Pancreas (tissue), 10 donors: Measurements from ENCODE around the gene AGPS. TPM values are rescaled to one million over a fixed set of nuclear protein-coding genes. Genes with fewer than 3 reads are reported as not detected.
"Not testable (repeated sequence)": the region's sequence is repeated elsewhere in the genome, so short reads cannot be mapped to it uniquely, and the experiment has no call there.

Source experiments
- ATAC-seq, 4 donors: fragments of 200-7000 bp; cut with Tn5 transposase; one replicate each; pipeline versions ENCODE4 v1.8.0 to v1.9.1; 2020; ENCODE audit warnings: mild to moderate bottlenecking in 4 of 4, moderate library complexity in 4 of 4
- DNase-seq, 6 donors: peaks; one replicate each; pipeline ENCODE4 v3.0.0-alpha.2; 2020
- FAIRE-seq: peaks from 2 replicates; lab custom pipeline; 2012; peaks lifted over from hg19 to GRCh38; lab: Jason Lieb, UNC
- H3K27ac ChIP-seq, 4 donors: fragments of 200-600 bp; sonication (generic); 1 replicate in 3 of 4; 2 replicates in 1 of 4; pipeline versions ENCODE4 v1.5.0 to v1.8.0; 2020
- H3K27me3 ChIP-seq, 4 donors: fragments of 200-600 bp; one replicate each; pipeline ENCODE4 v1.8.0; 2021
- H3K36me3 ChIP-seq, 3 donors: fragments of 200-600 bp; sonication (generic) in 1 of 3; one replicate each; pipeline versions ENCODE4 v1.5.0 to v1.8.0; 2020 to 2021
- H3K4me1 ChIP-seq, 3 donors: fragments of 200-600 bp; one replicate each; pipeline ENCODE4 v1.8.0; 2021
- H3K4me3 ChIP-seq, 4 donors: fragments of 200-600 bp; sonication (generic) in 2 of 4; one replicate each; pipeline versions ENCODE4 v1.5.0 to v1.8.0; 2020 to 2021
- H3K9me3 ChIP-seq, 4 donors: fragments of 200-600 bp; one replicate each; pipeline ENCODE4 v1.8.0; 2021
- WGBS, 2 donors: extraction: QIAGEN DNeasy Blood & Tissue Kit; methylation state at CpG; one replicate each; pipeline ENCODE4 v1.1.7; 2013; 5-methylcytosine and 5-hydroxymethylcytosine counted together
- intact Hi-C, 3 donors: fragments of 100-400 bp; cut with DNase I; formaldehyde crosslinking; loops; one replicate each; pipeline versions ENCODE4 v1.11.1 to v1.14.2; 2022
- polyA plus RNA-seq, 2 donors: library from polyadenylated mRNA; stranded (reverse); fragments of 200-250 nt; gene quantifications; one replicate each; pipeline ENCODE4 v1.2.3, GENCODE V29; 2013
- total RNA-seq, 6 donors: library from RNA; stranded (reverse); fragmentation: NEBNext Ultra II Directional in 4 of 6; extraction: Animal tissue kit (Norgen Biotek cat#: 25700) in 4 of 6; gene quantifications; one replicate each; pipeline versions ENCODE4 v1.2.1 to v1.2.4, GENCODE V29; 2021 to 2023
- TF ChIP-seq, protein P1 (sequence below), 4 donors: fragments of 200-600 bp; sonication (generic) in 3 of 4; IDR thresholded peaks; one replicate each; pipeline versions ENCODE4 v1.5.0 to v1.8.0; 2021; ENCODE audit warnings: antibody characterized with exemption in 4 of 4
- donor health status: healthy with polysubstance abuse.
- donor health status: DM: no; HTN: no; CAD: no; lungs with moderate emphysema.
- donor health status: DM: no; HTN: no; CAD: no.
- donor health status: control.
- donor health status: control.
- donor health status: Bipolar disorder and iron deficiency.
- donor health status: DM: yes; HTN: yes; CAD: no.
- donor health status: DM: no; HTN: no; CAD: no.
- donor health status: DM: no; HTN: no; CAD: no.
- donor health status: DM: yes; HTN: yes; CAD: no.

AGPS gene
- total and polyA plus RNA-seq, 8 donors: 3.0 to 47.2 (median 23.2) TPM

DNA sequence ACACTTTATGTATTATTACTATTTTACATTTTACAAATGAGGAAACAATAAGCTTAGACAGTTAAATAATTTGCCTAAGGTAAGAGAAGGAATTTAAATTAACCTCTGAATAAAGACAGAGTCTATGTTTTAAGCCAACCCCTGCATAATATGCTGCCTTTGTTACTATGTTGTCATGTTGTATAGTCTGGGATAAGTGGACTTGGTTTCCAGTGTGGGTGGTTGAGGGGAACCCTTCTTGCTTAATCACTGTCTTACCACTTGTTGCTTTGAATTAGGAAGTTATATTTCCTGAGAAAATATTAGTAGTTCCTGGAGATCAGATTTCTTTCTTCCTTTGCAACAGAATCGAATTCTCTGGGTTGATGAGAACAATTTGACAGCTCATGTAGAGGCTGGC is 52.6 kb downstream of the AGPS start:
- ATAC-seq (no peak), DNase-seq (no peak), FAIRE-seq (no peak)
- H3K27me3 ChIP-seq: no peaks in the 10 kb centered on the region
- intact Hi-C loops: no loop called here
- H3K4me1 ChIP-seq: no peaks in the 10 kb centered on the region
- no peak overlapping the region for H3K27ac ChIP-seq
- TF ChIP-seq, protein P1, sequence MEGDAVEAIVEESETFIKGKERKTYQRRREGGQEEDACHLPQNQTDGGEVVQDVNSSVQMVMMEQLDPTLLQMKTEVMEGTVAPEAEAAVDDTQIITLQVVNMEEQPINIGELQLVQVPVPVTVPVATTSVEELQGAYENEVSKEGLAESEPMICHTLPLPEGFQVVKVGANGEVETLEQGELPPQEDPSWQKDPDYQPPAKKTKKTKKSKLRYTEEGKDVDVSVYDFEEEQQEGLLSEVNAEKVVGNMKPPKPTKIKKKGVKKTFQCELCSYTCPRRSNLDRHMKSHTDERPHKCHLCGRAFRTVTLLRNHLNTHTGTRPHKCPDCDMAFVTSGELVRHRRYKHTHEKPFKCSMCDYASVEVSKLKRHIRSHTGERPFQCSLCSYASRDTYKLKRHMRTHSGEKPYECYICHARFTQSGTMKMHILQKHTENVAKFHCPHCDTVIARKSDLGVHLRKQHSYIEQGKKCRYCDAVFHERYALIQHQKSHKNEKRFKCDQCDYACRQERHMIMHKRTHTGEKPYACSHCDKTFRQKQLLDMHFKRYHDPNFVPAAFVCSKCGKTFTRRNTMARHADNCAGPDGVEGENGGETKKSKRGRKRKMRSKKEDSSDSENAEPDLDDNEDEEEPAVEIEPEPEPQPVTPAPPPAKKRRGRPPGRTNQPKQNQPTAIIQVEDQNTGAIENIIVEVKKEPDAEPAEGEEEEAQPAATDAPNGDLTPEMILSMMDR (IDR thresholded peaks at IDR 0.05): no peak
- no peaks in the 10 kb centered on the region for H3K9me3 ChIP-seq
- H3K4me3 ChIP-seq: no peak overlapping the region
- 56 to 57% methylated on average over 1 of the region's 1 CpG for WGBS, 2 donors
- H3K36me3 ChIP-seq: peaks cover 0 to 2% (median 0%) of the 10 kb centered on the region in 3 donors

DNA sequence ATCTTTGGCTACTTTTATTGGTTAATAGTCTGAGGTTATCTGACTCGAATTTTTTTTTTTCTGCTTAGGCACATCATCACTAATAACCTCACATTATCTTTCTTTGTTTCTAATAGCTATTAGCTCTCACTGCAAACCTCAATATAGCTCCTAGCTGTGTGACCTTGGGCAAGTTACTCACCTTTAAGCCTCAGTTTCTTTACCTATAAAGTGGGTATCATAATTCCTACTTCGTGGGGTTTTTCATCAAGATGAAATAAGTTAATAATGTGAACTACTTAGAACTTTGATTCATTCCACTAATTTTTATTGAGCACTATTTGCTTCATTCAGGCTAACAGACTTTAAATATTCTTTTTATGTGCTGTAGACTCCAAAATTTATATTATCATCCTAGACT is 55.5 kb downstream of the AGPS start:
- DNase-seq (no peak), ATAC-seq (no peak), FAIRE-seq (no peak)
- intact Hi-C loops: no loop called here
- TF ChIP-seq, protein P1 (IDR thresholded peaks at IDR 0.05): no peak
- H3K4me1 ChIP-seq: no peaks in the 10 kb centered on the region
- no peaks in the 10 kb centered on the region for H3K27me3 ChIP-seq
- H3K27ac ChIP-seq: no peak overlapping the region
- no peaks in the 10 kb centered on the region for H3K9me3 ChIP-seq
- H3K36me3 ChIP-seq: peaks cover 0 to 4% (median 0%) of the 10 kb centered on the region in 3 donors
- H3K4me3 ChIP-seq: no peak overlapping the region
- 87 to 89% methylated on average over 2 of the region's 2 CpGs for WGBS, 2 donors

DNA sequence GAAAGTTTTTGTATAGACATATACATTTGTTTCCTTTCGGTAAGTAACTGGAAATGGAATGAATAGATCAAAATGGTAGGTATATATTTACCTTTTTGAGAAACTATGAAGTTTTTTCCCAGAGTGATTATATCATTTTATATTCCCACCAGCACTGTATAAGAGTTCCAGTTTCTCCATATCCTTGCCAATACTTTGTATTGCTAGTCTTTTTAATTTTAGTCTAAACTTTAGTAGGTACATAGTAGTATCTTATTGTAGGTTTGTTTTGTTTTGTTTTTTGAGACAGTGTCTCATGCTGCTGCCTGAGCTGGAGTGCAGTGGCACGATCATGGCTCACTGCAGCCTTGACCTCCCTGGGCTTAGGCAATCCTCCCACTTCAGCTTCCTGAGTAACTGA is 56.6 kb downstream of the AGPS start:
- TF ChIP-seq, protein P1 (IDR thresholded peaks at IDR 0.05): no peak
- ATAC-seq (no peak), FAIRE-seq (no peak)

DNA sequence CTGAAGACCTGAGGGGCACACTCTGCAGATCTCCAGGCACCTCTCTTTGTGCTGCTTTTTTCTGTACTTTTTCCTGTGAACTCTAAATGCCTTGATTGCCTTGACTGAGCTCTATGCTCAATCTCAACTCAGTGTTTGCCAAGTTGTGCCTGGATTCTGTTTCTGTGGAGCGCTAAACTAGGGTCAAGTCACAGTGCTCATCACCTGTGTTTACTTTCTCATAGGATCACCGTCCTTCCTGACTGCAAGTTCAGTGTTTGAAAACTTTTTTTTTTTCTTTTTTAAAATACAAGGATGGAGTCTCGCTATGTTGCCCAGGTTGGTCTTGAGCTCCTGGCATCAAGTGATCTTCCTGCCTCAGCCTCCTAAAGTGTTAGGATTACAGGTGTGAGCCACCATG is 62.6 kb downstream of the AGPS start:
- Histone ChIP-seq H3K27me3 (no peaks in the 10 kb centered on the region), H3K27ac (no peak overlapping the region), H3K9me3 (no peaks in the 10 kb centered on the region), H3K4me1 (no peaks in the 10 kb centered on the region), H3K36me3 (peaks cover 0 to 2% (median 0%) of the 10 kb centered on the region in 3 donors), H3K4me3 (no peak overlapping the region)
- FAIRE-seq: no peak
- 81 to 89% methylated on average over 3 of the region's 3 CpGs for WGBS, 2 donors
- no peak for DNase-seq
- intact Hi-C loops: no loop called here
- TF ChIP-seq, protein P1 (IDR thresholded peaks at IDR 0.05): no peak
- no peak for ATAC-seq

More for the DNA sequence above, 56.6 kb downstream of the AGPS start:
- Histone ChIP-seq H3K9me3 (no peaks in the 10 kb centered on the region), H3K4me1 (no peaks in the 10 kb centered on the region), H3K4me3 (no peak overlapping the region), H3K27ac (no peak overlapping the region), H3K27me3 (no peaks in the 10 kb centered on the region), H3K36me3 (peaks cover 0 to 4% (median 0%) of the 10 kb centered on the region in 3 donors)
- DNase-seq: no peak
- WGBS, 2 donors: 98% methylated on average over 2 of the region's 2 CpGs
- intact Hi-C loops: no loop called here

DNA sequence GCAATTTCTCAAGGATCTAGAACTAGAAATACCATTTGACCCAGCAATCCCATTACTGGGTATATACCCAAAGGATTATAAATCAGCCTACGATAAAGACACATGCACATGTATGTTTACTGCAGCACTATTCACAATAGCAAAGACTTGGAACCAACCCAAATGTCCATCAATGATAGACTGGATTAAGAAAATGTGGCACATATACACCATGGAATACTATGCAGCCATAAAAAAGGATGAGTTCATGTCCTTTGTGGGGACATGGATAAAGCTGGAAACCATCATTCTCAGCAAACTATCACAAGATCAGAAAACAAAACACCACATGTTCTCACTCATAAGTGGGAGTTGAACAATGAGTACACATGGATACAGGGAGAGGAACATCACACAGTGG is 67.2 kb downstream of the AGPS start:
- ATAC-seq, H3K36me3 ChIP-seq, H3K9me3 ChIP-seq, H3K4me1 ChIP-seq, H3K27ac ChIP-seq, FAIRE-seq, intact Hi-C loops, H3K4me3 ChIP-seq, DNase-seq, H3K27me3 ChIP-seq: not testable (repeated sequence)
- WGBS, 2 donors: 93 to 100% methylated on average over 1 of the region's 1 CpG
